ENCODE results near the gene BATF3.

DNA sequence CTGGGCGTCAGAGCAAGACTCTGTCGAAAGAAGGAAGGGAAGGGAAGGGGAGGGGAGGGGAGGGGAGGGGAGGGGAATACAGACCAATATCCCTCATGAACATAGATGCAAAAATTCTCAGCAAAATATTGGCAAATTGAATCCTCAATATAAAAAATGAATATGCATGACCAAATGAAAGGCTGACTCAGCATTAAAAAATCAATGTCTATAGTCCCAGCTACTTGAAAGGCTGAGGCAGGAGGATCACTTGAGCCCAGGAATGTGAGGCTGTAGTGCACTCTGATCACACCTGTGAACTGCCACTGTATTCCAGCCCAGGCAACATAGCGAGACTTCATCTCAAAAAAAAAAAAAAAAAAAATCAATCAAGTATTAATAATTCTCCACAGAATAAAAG lies 24.0 kb downstream of the BATF3 start:
- TF ChIP-seq, protein P1, sequence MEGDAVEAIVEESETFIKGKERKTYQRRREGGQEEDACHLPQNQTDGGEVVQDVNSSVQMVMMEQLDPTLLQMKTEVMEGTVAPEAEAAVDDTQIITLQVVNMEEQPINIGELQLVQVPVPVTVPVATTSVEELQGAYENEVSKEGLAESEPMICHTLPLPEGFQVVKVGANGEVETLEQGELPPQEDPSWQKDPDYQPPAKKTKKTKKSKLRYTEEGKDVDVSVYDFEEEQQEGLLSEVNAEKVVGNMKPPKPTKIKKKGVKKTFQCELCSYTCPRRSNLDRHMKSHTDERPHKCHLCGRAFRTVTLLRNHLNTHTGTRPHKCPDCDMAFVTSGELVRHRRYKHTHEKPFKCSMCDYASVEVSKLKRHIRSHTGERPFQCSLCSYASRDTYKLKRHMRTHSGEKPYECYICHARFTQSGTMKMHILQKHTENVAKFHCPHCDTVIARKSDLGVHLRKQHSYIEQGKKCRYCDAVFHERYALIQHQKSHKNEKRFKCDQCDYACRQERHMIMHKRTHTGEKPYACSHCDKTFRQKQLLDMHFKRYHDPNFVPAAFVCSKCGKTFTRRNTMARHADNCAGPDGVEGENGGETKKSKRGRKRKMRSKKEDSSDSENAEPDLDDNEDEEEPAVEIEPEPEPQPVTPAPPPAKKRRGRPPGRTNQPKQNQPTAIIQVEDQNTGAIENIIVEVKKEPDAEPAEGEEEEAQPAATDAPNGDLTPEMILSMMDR (IDR thresholded peaks at IDR 0.05) = no peak
- TF ChIP-seq POLR2AphosphoS5 (IDR thresholded peaks at IDR 0.05; ENCODE audit: insufficient read depth in 1 of 2, low read depth in 1 of 2) = no peak
- no peak for TF ChIP-seq POLR2A (IDR thresholded peaks at IDR 0.05)

Measured in vagina (tissue), 2 donors.